Immature natural killer cell (primary cell): Measurements from ENCODE around the gene LAMB4. TPM values are rescaled to one million over a fixed set of nuclear protein-coding genes. Genes with fewer than 3 reads are reported as not detected.

Experiments
- DNase-seq, 3 donors: peaks; one replicate each; pipeline ENCODE4 v3.0.0; 2022; ENCODE audit warnings: mixed read lengths in 1 of 3
- H3K27ac Mint-ChIP-seq, 6 donors: one replicate each; pipeline ENCODE4 v1.8.0; 2020; ENCODE audit warnings: mixed read lengths in 6 of 6, mild to moderate bottlenecking in 5 of 6, inconsistent platforms in 4 of 6, moderate library complexity in 3 of 6
- H3K27me3 Mint-ChIP-seq, 3 donors: one replicate each; pipeline ENCODE4 v1.8.0; 2020 to 2021; ENCODE audit warnings: low read depth in 3 of 3, mild to moderate bottlenecking in 3 of 3, mixed read lengths in 3 of 3, moderate library complexity in 3 of 3, inconsistent platforms in 1 of 3
- H3K36me3 Mint-ChIP-seq, 3 donors: one replicate each; pipeline ENCODE4 v1.8.0; 2020; ENCODE audit warnings: mixed read lengths in 3 of 3, inconsistent platforms in 2 of 3, mild to moderate bottlenecking in 2 of 3
- H3K4me1 Mint-ChIP-seq, 2 donors: one replicate each; pipeline ENCODE4 v1.8.0; 2020; ENCODE audit warnings: inconsistent platforms in 2 of 2, mild to moderate bottlenecking in 2 of 2, mixed read lengths in 2 of 2, moderate library complexity in 1 of 2
- H3K4me3 Mint-ChIP-seq, 5 donors: one replicate each; pipeline ENCODE4 v1.8.0; 2020; ENCODE audit warnings: mild to moderate bottlenecking in 5 of 5, mixed read lengths in 5 of 5, inconsistent platforms in 3 of 5, moderate library complexity in 3 of 5
- H3K9me3 Mint-ChIP-seq, 6 donors: one replicate each; pipeline ENCODE4 v1.8.0; 2020; ENCODE audit warnings: mild to moderate bottlenecking in 6 of 6, mixed read lengths in 6 of 6, inconsistent platforms in 4 of 6, moderate library complexity in 3 of 6
- polyA plus RNA-seq, 3 donors: library from polyadenylated mRNA; unstranded; fragments of 300-500 nt; fragmentation: Illumina TruSeq; gene quantifications; one replicate each; pipeline ENCODE4 v1.2.3, GENCODE V29; 2021

The LAMB4 gene
- polyA plus RNA-seq, 3 donors from 2014 or later = not detected

GRCh38 chr7:108012499-108013430 lies 117.4 kb downstream of the LAMB4 start:
- peaks cover 0 to 8% of the 10 kb centered on the region in 2 donors for H3K4me1 Mint-ChIP-seq
- no peaks in the 10 kb centered on the region for H3K36me3 Mint-ChIP-seq
- no peaks in the 10 kb centered on the region for H3K9me3 Mint-ChIP-seq
- no peak overlapping the region for H3K27ac Mint-ChIP-seq
- no peak overlapping the region for H3K4me3 Mint-ChIP-seq
- DNase-seq = no peak
- H3K27me3 Mint-ChIP-seq = peaks cover 0 to 6% (median 4%) of the 10 kb centered on the region in 3 donors

- Mint-ChIP-seq H3K9me3 (peaks cover 0 to 2% (median 0%) of the 10 kb centered on the region in 6 donors), H3K27ac (no peak overlapping the region), H3K4me1 (peaks cover 0 to 8% of the 10 kb centered on the region in 2 donors), H3K36me3 (no peaks in the 10 kb centered on the region), H3K4me3 (no peak overlapping the region), H3K27me3 (peaks cover 1 to 6% (median 3%) of the 10 kb centered on the region in 3 donors)
- DNase-seq = no peak
Measured at GRCh38 chr7:108010377-108010776, 119.8 kb downstream of the LAMB4 start.

- Mint-ChIP-seq H3K27ac (no peak overlapping the region), H3K9me3 (peaks cover 0 to 2% (median 0%) of the 10 kb centered on the region in 6 donors), H3K4me3 (no peak overlapping the region), H3K4me1 (peaks cover 0 to 8% of the 10 kb centered on the region in 2 donors), H3K36me3 (no peaks in the 10 kb centered on the region), H3K27me3 (peaks cover 5 to 10% (median 7%) of the 10 kb centered on the region in 3 donors)
- no peak for DNase-seq
Measured at GRCh38 chr7:108009873-108010272, 120.3 kb downstream of the LAMB4 start.

GRCh38 chr7:108008827-108009226 lies 121.3 kb downstream of the LAMB4 start:
- Mint-ChIP-seq H3K9me3 (peaks cover 0 to 4% (median 0%) of the 10 kb centered on the region in 6 donors), H3K4me3 (no peak overlapping the region), H3K27me3 (peaks cover 6 to 11% (median 11%) of the 10 kb centered on the region in 3 donors), H3K36me3 (no peaks in the 10 kb centered on the region), H3K27ac (no peak overlapping the region), H3K4me1 (peaks cover 3% of the 10 kb centered on the region in 2 donors)
- no peak for DNase-seq

GRCh38 chr7:108008240-108008639 lies 121.9 kb downstream of the LAMB4 start:
- H3K4me3 Mint-ChIP-seq = no peak overlapping the region
- peaks cover 0 to 3% of the 10 kb centered on the region in 2 donors for H3K4me1 Mint-ChIP-seq
- no peak for DNase-seq
- no peaks in the 10 kb centered on the region for H3K36me3 Mint-ChIP-seq
- H3K9me3 Mint-ChIP-seq = peaks cover 0 to 4% (median 0%) of the 10 kb centered on the region in 6 donors
- H3K27ac Mint-ChIP-seq = no peak overlapping the region
- H3K27me3 Mint-ChIP-seq = peaks cover 6 to 12% (median 11%) of the 10 kb centered on the region in 3 donors

GRCh38 chr7:108007762-108008161 lies 122.4 kb downstream of the LAMB4 start:
- H3K4me3 Mint-ChIP-seq = no peak overlapping the region
- peaks cover 0 to 4% (median 0%) of the 10 kb centered on the region in 6 donors for H3K9me3 Mint-ChIP-seq
- no peak for DNase-seq
- H3K36me3 Mint-ChIP-seq = no peaks in the 10 kb centered on the region
- H3K27me3 Mint-ChIP-seq = peaks cover 6 to 12% (median 11%) of the 10 kb centered on the region in 3 donors
- peaks cover 0 to 3% of the 10 kb centered on the region in 2 donors for H3K4me1 Mint-ChIP-seq
- no peak overlapping the region for H3K27ac Mint-ChIP-seq

- H3K27ac Mint-ChIP-seq = no peak overlapping the region
- H3K4me1 Mint-ChIP-seq = peaks cover 0 to 3% of the 10 kb centered on the region in 2 donors
- H3K27me3 Mint-ChIP-seq = peaks cover 6 to 12% (median 11%) of the 10 kb centered on the region in 3 donors
- DNase-seq = no peak
- H3K9me3 Mint-ChIP-seq = peaks cover 0 to 4% (median 0%) of the 10 kb centered on the region in 6 donors
- H3K36me3 Mint-ChIP-seq = no peaks in the 10 kb centered on the region
- H3K4me3 Mint-ChIP-seq = no peak overlapping the region
Measured at GRCh38 chr7:108007261-108007660, 122.9 kb downstream of the LAMB4 start.

- no peak overlapping the region for H3K27ac Mint-ChIP-seq
- peaks cover 8 to 17% (median 8%) of the 10 kb centered on the region in 3 donors for H3K27me3 Mint-ChIP-seq
- H3K9me3 Mint-ChIP-seq = peaks cover 0 to 4% (median 1%) of the 10 kb centered on the region in 6 donors
- peak overlapping the region in 3 of 5 donors; percentile 42 to 63 (median 56) for H3K4me3 Mint-ChIP-seq
- DNase-seq = no peak
- peaks cover 0 to 9% of the 10 kb centered on the region in 2 donors for H3K4me1 Mint-ChIP-seq
- H3K36me3 Mint-ChIP-seq = no peaks in the 10 kb centered on the region
Measured at GRCh38 chr7:108004220-108005142, 125.7 kb downstream of the LAMB4 start.

GRCh38 chr7:108003599-108003935 lies 126.6 kb downstream of the LAMB4 start:
- Mint-ChIP-seq H3K36me3 (no peaks in the 10 kb centered on the region), H3K4me1 (peaks cover 0 to 9% of the 10 kb centered on the region in 2 donors), H3K27me3 (peaks cover 8 to 20% (median 14%) of the 10 kb centered on the region in 3 donors), H3K9me3 (peaks cover 0 to 4% (median 1%) of the 10 kb centered on the region in 6 donors), H3K4me3 (peak overlapping the region in 2 of 5 donors; percentile 4 to 42), H3K27ac (no peak overlapping the region)
- DNase-seq = no peak

GRCh38 chr7:108002726-108003598 lies 127.2 kb downstream of the LAMB4 start, which contains the start of gene LAMB1:
TSS of gene LAMB1 (minus strand) at chr7:108003161. CDS start at chr7:108002885, 276 bp downstream.
- peaks cover 0 to 4% (median 1%) of the 10 kb centered on the region in 6 donors for H3K9me3 Mint-ChIP-seq
- no peak within 1 kb of the TSS for H3K27ac Mint-ChIP-seq
- peaks cover 8 to 20% (median 14%) of the 10 kb centered on the region in 3 donors for H3K27me3 Mint-ChIP-seq
- H3K4me1 Mint-ChIP-seq = peaks cover 0 to 9% of the 10 kb centered on the region in 2 donors
- no peak for DNase-seq
- peak within 1 kb of the TSS; percentile 15 to 63 (median 56) for H3K4me3 Mint-ChIP-seq
- H3K36me3 Mint-ChIP-seq = no peaks in the 10 kb centered on the region

GRCh38 chr7:108001764-108002725 lies 128.1 kb downstream of the LAMB4 start:
- Mint-ChIP-seq H3K27me3 (peaks cover 8 to 21% (median 12%) of the 10 kb centered on the region in 3 donors), H3K4me3 (peak overlapping the region in 2 of 5 donors; percentile 29 to 52), H3K27ac (no peak overlapping the region), H3K9me3 (peaks cover 0 to 4% (median 1%) of the 10 kb centered on the region in 6 donors), H3K4me1 (peaks cover 0 to 9% of the 10 kb centered on the region in 2 donors), H3K36me3 (no peaks in the 10 kb centered on the region)
- no peak for DNase-seq
